GM19025 (cell line): ENCODE data around the gene PRKD1.

Source experiments
- ATAC-seq: cut with Tn5 transposase; IDR thresholded peaks from one replicate; pipeline ENCODE4 v1.9.1; 2021; ENCODE audit warnings: mild to moderate bottlenecking, low read depth, moderate library complexity; ENCODE audit not compliant: unreplicated experiment

PRKD1 gene

GRCh38 chr14:29637411-29637810 is 290.2 kb downstream of the PRKD1 start:
- ATAC-seq = no peak

DNA sequence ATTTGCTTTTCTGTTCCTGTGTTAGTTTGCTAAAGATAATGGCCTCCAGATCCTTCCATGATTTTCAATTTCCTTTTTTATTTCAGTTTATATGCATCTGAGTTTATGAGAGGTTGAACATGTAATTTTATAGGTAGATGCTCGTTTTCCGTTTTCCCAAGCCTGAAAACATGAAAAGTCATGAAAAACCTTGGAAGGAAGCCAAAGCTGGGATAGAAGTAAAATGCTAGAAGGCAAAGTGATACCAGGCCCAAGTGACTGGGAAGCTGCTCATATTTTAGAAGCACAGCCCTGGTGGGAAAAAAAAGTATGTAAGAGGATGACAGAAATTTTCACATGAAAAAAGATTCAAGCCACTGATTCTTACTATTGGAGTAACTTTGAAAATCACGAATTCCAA is 290.8 kb downstream of the PRKD1 start:
- ATAC-seq = no peak

DNA sequence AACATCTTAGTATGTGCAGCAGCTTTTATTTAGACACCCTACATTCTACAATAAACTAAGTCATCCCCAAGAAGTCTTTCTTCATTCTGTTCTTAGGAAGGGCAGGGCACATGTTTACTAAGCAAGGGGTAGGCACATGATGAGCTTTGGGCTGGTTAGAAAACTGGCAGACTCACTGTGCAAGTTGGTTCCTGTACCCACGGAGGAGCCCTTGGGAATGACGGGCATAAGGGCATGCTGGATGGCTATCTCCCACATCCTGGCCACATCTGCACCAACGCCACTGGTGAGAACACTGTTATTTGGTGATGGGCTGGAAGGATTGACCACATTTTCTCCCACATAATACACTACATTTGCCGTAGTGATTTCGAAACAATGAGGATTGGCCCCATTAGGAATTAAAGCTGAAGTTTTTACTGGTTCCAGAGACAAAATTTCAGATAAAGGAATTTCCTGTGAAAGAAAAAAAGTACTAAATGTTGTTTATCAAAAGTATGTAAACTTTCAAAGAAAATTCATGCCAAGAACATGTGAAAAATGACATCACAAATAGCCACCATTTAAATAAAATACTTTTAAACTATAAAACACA is 297.0 kb downstream of the PRKD1 start:
- no peak for ATAC-seq

- ATAC-seq = no peak
Observed at GRCh38 chr14:29629839-29630238, 297.8 kb downstream of the PRKD1 start.

- no peak for ATAC-seq
Observed at GRCh38 chr14:29627137-29627536, 300.5 kb downstream of the PRKD1 start.

- no peak for ATAC-seq
Observed at GRCh38 chr14:29618323-29619067, 309.2 kb downstream of the PRKD1 start.

DNA sequence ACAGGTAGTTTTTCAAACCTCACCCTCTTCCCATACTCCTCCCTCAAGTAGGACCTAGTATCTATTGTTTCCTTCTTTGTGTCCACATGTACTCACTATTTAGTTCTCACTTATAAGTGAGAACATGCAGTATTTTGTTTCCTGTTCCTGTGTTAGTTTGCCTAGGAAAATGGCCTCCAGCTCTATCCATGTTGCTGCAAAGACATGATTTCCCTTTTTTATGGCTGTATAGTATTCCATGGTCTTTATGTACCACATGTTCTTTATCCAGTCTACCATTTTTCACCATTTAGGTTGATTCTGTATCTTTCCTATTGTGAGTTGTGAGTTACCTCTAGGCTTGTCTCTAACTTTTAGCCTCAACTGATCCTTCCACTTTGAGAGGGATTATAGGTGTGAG is 310.7 kb downstream of the PRKD1 start:
- no peak for ATAC-seq

DNA sequence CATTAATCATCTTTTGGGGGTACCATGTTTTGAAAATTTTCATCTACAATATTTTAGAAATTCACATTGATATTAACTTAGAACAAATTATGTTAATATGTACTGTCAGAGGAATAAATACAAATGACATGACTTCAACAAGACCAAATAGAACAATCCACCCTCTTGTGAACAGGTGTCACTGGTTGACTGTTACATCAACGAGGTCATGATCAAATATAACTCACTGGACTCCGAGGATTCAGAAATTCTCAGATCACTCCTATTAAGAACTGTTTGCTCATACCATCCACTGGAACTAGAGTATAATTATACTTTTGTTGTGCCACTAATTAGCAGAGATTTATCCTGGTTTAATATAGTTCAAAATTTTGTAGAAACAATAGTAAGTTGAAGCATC is 318.8 kb downstream of the PRKD1 start:
- no peak for ATAC-seq

DNA sequence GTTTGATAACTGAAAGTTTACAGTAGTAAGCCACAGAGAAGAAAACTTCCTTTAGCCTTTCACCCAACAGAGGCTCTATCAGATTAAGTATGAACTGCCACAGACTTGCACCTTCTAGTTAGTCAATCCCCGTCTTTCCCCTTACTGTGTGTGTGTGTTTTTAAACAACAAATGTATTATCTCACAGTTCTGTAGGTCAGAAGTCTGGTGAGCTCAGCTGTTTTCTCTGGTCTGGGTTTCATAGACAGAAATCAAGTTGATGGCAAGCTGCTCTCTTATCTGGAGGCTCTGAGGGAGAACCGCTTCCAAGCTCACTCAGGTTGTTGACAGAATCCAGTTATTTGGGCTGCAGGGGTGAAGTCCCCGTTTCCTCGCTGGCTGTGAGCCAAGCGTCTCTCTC is 320.5 kb downstream of the PRKD1 start:
- no peak for ATAC-seq

DNA sequence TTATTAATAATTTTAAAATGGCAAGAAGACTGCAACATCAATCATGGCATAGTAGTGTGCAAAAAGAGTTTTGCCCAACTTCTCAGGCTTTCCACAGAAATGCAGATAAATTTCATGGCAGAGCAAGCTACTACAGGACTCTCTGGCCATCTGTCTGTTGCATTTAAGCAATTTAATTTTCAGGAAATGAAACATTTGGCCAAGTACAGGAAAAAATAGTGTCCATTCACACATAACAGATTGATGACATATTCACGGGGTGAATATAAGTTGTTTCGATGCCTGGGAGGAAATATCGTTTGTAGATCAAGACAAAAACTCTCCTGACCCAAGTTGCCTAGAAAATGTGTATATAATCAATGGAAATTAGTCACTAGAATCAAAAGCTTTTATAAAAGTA is 324.0 kb downstream of the PRKD1 start:
- no peak for ATAC-seq

DNA sequence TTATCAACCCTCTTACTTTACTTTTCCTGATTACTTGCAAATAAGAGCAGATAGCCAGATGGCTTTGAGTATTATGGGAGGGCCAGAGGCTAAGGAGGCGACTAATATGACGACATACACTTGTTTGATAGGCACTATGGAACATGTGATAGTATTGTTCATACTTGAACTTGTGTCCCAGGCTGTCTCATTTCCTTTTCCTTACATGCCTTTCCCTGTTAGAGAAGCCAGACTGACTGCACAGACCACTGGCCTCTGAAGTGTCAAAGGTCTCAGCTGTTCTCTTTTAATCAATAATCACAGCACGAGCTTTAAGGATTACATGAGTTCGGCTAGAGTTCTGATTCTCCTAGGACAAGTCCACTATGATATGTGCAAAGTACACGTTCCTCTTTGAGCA is 326.0 kb downstream of the PRKD1 start:
- ATAC-seq = no peak

DNA sequence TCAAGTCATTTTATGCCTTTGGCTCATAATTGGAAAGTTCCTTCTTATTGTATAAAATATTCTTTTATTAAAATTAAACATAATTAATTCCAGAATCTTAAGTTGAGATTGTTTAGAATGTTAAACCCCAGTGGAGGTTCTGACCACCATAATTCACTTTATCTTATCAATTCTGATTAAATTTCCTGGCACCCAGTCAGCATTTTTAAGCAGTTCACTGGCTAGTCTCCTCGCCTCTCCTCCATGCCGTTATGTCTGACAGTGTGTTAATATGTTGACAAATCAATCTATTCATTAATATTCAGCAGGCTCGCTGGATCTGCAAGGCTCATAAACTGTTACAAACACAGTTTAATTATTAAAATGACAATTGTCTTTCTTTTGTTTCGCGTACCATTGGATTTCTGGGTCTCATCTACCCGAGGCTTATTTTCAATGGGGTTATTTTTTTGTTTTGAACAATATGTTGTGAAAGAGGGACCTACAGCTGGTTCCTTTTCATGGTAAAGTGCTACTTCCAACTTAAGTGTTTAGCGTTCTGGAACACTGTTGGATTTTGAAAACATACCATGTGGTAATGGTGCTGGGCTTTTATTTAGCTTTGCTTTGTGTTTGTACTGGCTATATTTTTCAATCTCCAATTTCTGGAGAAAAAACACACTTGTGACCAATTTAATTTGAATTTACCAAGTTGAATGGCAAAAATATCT is 339.7 kb downstream of the PRKD1 start:
- ATAC-seq = no peak

GRCh38 chr14:29587046-29587445 is 340.6 kb downstream of the PRKD1 start:
- no peak for ATAC-seq

DNA sequence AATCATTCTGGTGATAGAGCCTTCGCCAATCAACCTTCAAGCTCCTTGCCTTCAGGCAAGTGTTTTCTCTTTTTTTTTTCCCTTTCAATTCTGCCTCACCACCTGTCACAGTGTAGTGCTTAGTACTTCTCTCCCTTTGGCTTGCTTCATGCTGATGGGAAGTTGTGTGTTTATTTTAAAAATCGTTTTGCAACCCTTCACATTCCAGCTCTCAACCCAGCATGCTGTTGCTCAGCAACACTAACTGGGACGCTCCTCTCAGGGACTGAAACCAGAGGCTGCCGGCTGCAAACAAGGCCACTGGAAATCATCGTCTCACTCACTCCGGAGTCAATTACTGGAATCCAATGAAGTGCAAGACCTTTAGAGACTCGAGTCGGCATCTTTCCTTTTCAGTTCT is 342.7 kb downstream of the PRKD1 start:
- ATAC-seq = no peak

DNA sequence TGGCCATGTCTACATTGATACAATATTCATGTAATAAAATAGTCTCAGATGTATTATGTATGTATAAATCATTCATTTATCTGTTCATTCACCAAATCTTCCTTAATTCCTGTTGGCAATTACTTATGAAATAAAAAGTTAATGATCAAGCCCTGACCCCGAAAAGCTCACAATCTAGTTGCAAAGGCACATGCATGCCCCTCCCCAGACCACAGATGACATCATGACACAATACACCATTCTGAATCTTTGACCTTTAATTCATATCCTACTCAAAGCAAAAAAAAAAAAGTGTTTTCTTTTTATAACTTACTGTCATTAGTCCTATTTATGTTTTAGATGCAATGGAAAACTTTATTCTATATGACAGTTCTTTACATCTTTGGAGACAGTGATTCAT is 346.9 kb downstream of the PRKD1 start:
- ATAC-seq = no peak

DNA sequence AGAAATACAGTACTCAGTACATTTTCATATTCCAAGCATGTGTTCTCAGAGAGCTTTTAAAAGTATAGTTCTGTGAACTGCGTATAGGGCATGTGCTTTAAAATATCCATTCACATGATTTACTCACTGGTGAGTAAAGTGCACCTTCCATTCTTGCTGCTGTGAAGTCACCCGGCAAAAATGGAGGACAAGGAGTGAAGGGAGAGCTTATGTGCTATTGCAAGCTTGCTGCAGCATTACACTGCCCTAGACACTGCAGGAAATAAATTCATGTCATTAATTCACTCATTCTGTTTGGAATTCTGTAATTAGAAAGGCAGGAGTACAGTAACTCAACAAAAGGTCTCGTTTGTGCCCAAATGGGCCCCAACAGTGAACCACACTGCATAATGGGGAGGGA is 347.8 kb downstream of the PRKD1 start:
- ATAC-seq = no peak

GRCh38 chr14:29576927-29577326 is 350.7 kb downstream of the PRKD1 start:
- ATAC-seq = no peak

GRCh38 chr14:29569194-29569593 is 358.5 kb downstream of the PRKD1 start:
- no peak for ATAC-seq

DNA sequence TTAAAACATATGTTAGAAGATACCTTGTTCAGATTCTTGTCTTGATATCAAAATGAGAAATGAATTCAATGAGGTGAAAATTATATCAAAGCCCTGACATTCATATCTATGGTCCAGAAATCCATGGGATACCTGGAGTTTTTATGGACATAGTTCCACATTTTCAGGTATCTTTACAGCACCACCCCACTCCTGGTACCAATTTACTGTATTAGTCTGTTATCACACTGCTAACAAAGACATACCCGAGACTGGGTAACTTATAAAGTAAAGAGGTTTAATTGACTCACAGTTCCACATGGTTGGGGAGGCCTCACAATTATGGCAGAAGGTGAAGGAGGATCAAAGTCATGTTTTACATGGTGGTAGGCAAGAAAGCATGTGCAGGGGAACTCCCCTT is 361.5 kb downstream of the PRKD1 start:
- no peak for ATAC-seq

- no peak for ATAC-seq
Observed at GRCh38 chr14:29558516-29558915, 369.1 kb downstream of the PRKD1 start.

DNA sequence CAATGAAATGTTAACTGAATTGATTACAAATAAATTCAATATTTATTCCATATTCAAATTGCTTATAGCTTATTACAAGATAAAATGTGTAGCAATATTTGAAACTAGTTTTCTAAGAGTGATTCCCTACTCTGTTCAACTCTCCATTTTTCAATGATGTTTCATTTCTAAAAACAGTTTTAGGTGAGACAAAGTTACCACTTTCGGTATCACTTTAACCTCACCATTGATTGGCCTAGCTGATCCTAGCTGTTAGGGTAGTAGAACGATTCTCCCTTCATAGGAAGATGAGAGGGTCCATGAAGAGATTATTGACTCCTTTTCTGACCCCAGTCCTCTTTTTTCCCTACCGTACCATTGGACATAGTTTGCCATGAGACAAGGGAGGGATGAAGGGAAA is 373.3 kb downstream of the PRKD1 start:
- no peak for ATAC-seq

GRCh38 chr14:29553427-29553826 is 374.2 kb downstream of the PRKD1 start:
- no peak for ATAC-seq
